H54 (cell line): Measurements from ENCODE around the gene OR4D10.
"Not testable (repeated sequence)": the region's sequence is repeated elsewhere in the genome, so short reads cannot be mapped to it uniquely, and the experiment has no call there.

Source experiments
- DNase-seq: peaks from one replicate; pipeline ENCODE4 v3.0.0; 2011; ENCODE audit warnings: low spot score, mixed read lengths; ENCODE audit not compliant: insufficient read length
- FAIRE-seq: peaks from 3 replicates; lab custom pipeline; 2011; peaks lifted over from hg19 to GRCh38; lab: Jason Lieb, UNC
- POLR2A ChIP-seq: IDR thresholded peaks from 2 replicates; pipeline ENCODE4 v1.6.1; 2011; ENCODE audit warnings: low read depth, mild to moderate bottlenecking, low read length

OR4D10 gene

GRCh38 chr11:59473015-59473414, at the start of gene OR4D10:
TSS of gene OR4D10 (plus strand) at chr11:59473315. CDS start at chr11:59477430, 4,115 bp downstream.
- DNase-seq (no peak), FAIRE-seq (no peak)
- no peak for TF ChIP-seq POLR2A

GRCh38 chr11:59423835-59424234, 49.3 kb upstream of the OR4D10 start:
- no peak for FAIRE-seq
- TF ChIP-seq POLR2A: no peak
- no peak for DNase-seq

- FAIRE-seq (no peak), DNase-seq (no peak)
- TF ChIP-seq POLR2A: no peak
Measured at GRCh38 chr11:59425131-59425530, 48.0 kb upstream of the OR4D10 start.

GRCh38 chr11:59426361-59427067, 46.6 kb upstream of the OR4D10 start, which contains the start of gene OR5A2:
TSS of gene OR5A2 (minus strand) at chr11:59426413. CDS start at chr11:59422953, 3,460 bp downstream.
- no peak for FAIRE-seq

GRCh38 chr11:59427068-59427382, 46.1 kb upstream of the OR4D10 start:
- FAIRE-seq: no peak
- no peak for DNase-seq
- TF ChIP-seq POLR2A: no peak

More at GRCh38 chr11:59426361-59427067, 46.6 kb upstream of the OR4D10 start, which contains the start of gene OR5A2:
- no peak for DNase-seq
- no peak for TF ChIP-seq POLR2A

- FAIRE-seq: no peak
- TF ChIP-seq POLR2A: no peak
- DNase-seq: no peak
Measured at GRCh38 chr11:59429924-59430516, 43.1 kb upstream of the OR4D10 start.

GRCh38 chr11:59436169-59436568, 36.9 kb upstream of the OR4D10 start, which contains the start of gene OR5A1:
TSS of gene OR5A1 (plus strand) at chr11:59436469. CDS start at chr11:59443169, 6,700 bp downstream.
- DNase-seq (no peak), FAIRE-seq (no peak)
- no peak for TF ChIP-seq POLR2A

GRCh38 chr11:59437770-59438169, 35.3 kb upstream of the OR4D10 start:
- FAIRE-seq: no peak

GRCh38 chr11:59445624-59446023, 27.5 kb upstream of the OR4D10 start:
- FAIRE-seq, DNase-seq: not testable (repeated sequence)

More at GRCh38 chr11:59437770-59438169, 35.3 kb upstream of the OR4D10 start:
- DNase-seq: no peak
- TF ChIP-seq POLR2A: no peak

GRCh38 chr11:59448484-59448883, 24.6 kb upstream of the OR4D10 start:
- no peak for DNase-seq
- no peak for TF ChIP-seq POLR2A
- no peak for FAIRE-seq

- TF ChIP-seq POLR2A: no peak
- DNase-seq (no peak), FAIRE-seq (no peak)
Measured at GRCh38 chr11:59456661-59457060, 16.5 kb upstream of the OR4D10 start, which contains the start of gene OR4D6. TSS of gene OR4D6 (plus strand) at chr11:59456961. CDS start at chr11:59456961, 0 bp downstream.

GRCh38 chr11:59459916-59460315, 13.2 kb upstream of the OR4D10 start:
- DNase-seq: no peak
- no peak for TF ChIP-seq POLR2A
- no peak for FAIRE-seq

GRCh38 chr11:59463190-59463641, 9.9 kb upstream of the OR4D10 start:
- no peak for FAIRE-seq
- TF ChIP-seq POLR2A: no peak
- DNase-seq: no peak

- FAIRE-seq: no peak
- TF ChIP-seq POLR2A: no peak
Measured at GRCh38 chr11:59475176-59475575, 2.1 kb downstream of the OR4D10 start.

More at GRCh38 chr11:59475176-59475575, 2.1 kb downstream of the OR4D10 start:
- DNase-seq: no peak
